Islet precursor cell (in vitro differentiated cells): ENCODE measurements around the gene BTBD9.
"Not testable (repeated sequence)": the region's sequence is repeated elsewhere in the genome, so short reads cannot be mapped to it uniquely, and the experiment has no call there.

Experiments
- DNase-seq: peaks from one replicate; pipeline ENCODE4 v3.0.0-alpha.2; 2018

Gene BTBD9

DNA sequence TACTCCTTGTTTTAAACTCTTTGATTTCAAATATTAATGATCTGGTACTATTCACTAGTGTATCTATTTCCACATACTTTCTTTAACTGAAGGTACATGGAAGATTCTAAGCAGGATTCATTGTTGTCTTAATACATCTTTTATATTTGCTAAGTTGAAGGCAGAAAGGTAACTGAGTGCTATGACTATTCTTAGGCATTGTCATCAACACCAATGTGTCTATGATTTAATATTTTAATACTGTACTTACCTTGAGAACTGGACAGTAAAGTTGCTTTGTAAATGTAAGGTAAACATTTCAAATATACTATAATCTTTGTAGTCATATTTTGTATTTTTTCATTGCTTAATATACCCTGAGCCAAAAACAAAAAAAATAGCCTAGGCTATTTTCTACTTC, 8.9 kb upstream of the BTBD9 start:
- no peak for DNase-seq

DNA sequence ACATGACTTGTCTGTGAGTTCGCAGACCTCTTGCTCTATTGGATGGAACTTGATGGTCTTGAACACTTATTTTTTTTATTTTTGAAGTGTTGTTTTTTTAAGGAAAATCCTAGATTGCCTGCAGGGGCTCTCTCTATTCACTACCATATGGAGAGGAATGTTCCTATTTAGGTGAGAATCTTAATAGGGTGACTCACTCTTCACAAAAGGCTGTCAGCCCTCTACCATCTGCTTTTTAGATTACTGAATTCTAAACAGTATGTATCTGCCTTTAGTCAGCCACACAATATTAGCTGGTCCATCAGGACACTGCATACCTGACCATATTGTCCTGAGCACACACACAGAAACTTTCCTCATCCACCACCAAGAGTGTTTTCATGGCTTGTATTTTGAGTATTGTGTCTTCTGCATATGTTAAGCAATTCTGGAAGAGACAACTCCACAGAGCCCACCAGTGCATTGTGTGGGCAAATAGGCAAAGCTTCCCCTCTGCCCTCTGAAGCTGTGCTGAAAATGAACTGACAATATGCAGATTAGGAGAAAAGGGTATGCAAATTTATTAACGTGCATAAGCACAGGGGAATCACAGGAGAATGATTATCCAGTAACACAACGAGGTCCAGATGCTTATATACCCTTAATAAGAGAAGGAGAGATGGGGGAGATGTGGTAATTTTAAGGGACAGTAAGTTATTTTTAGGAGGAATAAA, 6.6 kb upstream of the BTBD9 start:
- no peak for DNase-seq

DNA sequence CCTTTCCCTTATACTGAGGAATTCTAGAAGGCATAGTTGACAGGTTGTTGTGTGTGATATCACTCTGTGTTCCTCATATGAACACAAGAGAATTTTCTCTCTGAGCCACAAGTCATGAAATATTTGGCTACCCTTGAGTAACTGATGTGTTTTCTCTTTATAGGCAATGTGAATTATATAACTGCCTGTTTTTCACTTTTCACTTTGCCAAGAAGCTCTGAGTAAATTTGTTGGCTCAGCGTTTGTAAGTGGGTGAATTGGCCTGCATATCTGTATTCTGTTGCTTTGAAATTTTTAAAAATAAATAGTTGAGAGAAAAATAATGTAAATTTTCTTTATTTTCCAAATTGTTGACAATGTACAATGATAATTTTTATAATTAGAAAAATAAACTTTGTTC, 5.2 kb upstream of the BTBD9 start:
- DNase-seq: no peak

DNA sequence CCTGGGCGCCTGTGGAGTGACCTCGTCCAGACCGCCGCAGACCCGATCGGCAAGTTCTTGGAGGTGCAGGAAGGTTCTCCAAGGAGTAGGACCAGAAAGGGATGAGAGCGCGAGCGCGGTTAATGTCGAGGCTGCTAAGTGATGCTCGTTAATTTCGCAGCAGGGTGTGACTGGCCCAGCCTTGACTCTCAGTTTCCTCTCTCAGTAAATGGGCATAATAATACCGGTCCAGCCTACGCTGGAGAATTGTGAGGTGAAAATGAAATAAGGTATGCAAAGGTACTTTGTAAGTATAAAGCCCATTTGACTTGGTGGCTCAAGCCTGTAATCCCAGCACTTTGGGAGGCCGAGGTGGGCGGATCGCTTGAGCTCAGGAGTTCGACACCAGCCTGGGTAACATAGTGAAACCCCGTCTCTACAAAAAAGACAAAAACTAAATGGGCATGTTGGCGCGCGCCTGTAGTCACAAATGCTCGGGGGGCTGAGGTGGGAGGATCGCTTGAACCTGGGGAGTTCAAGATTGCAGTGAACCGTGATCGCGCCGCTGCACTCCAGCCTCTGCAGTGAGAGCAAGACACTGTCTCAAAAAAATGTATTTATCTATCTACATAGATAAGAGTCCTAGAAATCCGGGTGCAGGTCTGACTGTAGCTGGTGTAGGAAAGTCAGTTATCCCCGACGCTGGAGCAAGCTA, 634 bp upstream of the BTBD9 start:
- no peak for DNase-seq

DNA sequence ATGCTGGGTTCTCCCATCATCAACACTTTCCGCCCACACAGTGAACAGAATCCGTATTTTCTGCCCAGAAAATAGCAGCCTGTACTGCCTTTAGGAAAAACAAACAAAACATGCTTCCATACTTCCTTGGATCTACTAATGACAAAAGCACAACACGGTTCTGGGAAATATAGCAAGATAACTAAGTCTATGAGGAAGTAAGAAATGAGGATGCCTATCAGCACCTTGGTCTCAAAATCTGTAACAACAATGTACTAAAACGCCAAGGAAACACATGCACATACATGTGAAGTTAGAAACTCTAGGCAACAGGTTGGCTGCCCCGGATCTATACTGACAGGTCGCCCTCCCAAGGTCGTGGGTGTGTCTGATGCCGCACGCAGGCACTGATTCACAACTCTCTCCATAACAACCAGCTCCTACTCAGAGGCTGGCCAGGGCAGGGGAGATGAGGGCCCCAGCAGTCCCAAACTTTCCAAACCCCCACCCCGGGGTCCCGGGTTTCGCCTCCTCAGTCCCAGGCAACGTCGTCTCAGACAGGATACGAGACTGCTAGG, 710 bp downstream of the BTBD9 start:
- DNase-seq: peak; percentile 78

DNA sequence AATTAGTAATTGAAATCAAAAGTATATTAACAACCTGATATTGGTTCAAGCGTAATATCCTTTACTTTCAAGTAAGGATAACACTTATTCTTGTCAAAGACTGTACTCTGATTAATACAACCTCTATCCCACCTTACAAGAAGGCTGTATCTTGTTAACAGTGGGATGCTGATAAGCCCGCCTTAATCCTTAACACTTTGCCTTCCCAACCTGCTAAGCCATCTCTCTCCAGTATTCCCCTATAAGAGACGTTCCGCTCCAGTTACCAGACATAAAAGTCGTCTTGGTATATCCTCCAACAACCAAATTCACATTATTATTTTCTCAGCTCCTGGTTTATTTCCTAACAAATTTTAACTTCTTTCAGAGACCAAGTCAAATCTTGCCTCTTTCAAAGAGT, 2.0 kb downstream of the BTBD9 start:
- DNase-seq: no peak

DNA sequence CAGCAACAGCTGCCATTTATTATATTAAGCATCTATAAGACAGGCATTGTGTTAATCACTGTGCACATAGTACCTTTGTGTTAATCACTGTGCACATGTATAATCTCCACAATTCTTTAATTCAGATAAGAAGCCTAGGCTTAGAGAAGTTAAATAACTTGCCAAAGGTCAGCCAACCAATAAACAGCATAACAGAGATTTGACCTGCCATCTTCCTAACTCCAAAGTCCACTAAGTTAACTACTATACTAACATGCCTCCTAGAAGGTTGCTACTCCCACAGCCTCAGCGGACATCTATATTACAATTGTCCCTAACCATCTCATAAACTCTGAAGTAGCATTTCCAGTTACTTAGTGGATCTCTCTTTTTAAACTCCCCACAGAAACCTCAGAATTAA, 3.7 kb downstream of the BTBD9 start:
- no peak for DNase-seq

DNA sequence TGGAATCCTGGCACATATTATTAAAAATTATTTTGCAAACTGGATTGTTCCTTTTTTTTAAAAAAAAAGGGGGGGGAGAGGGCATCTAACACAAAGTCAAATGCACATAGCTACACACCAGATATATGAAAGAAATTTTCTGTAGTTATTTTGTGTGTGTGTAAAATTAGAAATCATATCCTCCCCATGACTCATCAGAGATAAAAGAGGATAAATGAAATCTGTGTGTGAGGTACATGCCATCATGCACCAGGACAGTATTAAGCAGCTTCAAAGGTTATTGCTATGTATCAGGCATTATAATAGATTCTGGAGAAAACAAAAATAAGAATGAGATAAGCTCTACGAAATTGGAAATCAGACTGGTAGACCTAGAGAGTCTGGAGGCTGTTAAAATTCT, 5.2 kb downstream of the BTBD9 start:
- DNase-seq: no peak

DNA sequence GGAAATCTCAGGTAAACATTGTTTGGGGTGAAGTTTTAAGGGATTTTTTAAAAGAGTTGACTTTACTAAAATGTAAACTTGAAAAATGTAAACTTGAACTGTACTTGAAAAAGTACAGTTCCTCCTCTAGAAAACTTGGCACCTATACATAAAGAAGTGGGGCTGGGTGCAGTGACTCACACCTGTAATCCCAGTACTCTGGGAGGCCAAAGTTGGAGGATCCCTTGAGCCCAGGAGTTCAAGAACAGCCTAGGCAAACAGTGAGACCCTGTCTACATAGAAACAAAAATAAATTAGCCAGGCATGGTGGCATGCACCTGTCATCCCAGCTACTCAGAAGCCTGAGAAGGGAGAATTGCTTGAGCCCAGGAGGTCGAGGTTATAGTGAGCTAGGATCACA, 7.2 kb downstream of the BTBD9 start:
- no peak for DNase-seq

DNA sequence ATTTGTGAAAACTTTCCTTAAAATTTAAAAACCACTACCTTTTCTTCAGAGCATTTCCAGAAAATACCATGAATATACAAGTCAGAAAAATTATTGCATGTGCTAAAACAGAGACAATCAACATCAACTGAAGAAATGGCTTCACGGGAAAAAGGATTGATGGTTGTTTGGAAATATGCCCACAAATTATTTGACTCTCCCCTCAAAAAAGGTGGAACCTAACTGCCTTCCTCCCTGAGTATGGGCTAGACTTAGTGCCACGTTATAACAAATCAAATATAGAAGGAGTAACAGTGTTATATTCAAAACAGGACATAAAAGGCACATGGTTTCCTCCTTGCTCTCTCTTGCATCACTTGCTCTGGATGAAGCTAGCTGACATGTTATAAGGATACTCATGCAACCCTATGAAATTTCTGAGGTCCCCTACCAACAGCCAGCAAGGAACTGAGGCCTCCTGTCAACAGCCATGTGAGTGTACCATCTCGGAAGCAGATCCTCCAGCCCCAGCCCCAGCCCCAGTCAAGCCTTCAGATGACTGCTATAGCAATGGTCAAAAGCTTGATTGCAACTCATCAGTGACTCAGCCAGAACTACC, 8.4 kb downstream of the BTBD9 start:
- no peak for DNase-seq

DNA sequence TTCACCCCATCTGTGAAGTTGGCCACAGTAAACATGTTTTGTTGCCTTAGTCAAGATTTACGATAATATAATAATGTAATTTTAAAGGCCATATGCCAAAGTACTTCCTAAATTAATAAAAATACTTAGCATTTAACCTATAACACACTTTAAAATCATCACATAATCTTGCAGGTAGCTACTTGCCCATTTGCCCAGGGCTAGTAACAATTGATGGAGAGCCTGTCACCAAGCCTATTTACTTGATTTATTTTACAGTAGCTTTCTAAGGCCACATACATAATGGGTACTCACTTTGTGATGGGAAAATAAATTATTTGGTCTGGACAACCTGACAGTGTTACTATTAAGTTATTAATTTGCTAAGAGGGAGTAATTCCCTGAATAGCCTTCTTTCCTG, 14.5 kb downstream of the BTBD9 start:
- no peak for DNase-seq

DNA sequence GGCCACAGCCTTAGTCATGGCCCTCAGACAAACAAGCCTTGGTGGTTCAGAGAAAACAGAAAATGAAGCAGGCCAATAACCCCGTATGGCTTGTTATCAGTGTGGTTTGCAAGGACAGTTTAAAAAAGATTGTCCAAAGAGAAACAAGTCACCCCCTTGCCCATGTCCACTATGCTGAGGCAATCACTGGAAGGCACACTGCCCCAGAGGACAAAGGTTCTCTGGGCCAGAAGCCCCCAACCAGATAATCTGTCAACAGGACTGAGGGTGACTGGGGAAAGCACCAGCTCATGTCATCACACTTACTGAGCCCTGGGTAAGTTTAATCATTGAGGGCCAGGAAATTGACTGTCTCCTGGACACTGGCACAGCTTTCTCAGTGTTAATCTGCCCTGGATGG, 20.4 kb downstream of the BTBD9 start:
- not testable (repeated sequence) for DNase-seq

DNA sequence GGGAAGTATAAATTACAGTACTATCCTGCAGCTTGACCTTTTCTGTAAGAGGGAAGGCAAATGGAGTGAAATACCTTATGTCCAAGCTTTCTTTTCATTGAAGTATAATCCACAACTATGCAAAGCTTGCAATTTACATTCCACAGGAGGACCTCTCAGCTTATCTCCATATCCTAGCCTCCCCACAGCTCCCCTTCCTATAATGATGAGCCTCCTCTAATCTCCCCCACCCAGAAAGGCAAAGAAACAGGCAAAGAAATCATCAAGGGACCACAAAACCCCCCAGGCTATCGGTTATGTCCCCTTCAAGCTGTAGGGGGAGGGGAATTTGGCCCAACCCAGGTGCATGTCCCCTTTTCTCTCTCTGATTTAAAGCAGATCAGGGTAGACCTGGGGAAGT, 21.4 kb downstream of the BTBD9 start:
- not testable (repeated sequence) for DNase-seq

DNA sequence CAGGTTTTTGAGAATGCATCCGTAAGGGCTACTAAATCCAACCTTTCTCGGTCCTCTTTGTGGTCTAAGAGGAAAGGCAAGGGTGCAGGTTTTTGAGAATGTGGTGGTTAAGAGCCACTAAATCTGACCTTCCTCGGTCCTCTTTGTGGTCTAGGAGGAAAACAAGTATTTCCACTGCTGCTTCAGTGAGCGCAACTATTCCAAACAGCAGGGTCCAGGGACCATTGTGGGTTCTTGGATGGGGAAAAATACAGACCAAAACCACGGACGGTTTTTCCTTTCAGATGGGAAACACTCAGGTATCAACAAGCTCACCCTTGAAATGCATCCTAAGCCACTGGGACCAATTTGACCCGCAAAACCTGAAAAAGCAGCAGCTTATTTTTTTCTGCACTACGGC, 21.9 kb downstream of the BTBD9 start:
- no peak for DNase-seq

DNA sequence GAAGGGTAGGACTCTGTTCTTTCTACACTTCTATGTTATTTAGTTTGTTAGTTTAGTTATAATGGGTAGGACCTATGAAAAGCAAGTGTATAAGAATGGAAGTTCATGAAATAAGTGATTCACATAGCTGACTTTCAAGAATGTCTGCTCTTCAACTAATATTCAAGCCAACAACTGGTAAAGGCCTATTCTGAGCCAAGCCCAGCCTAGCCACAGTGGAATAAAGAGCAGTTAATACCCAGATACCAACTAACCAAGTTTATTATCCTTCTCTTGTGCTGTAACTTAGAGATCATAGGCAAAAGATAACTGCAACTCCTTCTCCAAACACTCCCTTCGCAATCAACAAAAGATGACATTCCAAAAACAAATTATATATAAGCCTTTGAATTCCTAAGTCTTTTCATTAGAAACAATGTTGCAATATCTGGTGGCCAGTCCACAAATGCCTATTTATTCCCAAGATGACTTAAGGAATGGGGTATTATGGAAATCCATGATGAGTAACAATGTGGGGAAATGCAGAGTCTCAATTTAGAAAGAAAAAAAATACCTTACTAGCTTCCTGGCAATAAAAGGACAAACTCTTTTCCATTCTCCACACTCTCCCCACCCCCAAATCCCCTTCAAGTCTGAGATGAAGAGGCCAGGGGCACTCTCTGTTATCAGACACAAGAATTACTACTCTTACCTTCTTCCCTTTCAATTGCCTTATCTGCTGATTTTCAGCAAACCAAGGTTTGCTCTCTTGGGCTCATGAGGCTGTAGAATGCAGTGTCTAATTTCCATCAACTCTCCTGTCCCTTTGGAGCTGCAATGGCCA, 27.4 kb downstream of the BTBD9 start:
- no peak for DNase-seq

DNA sequence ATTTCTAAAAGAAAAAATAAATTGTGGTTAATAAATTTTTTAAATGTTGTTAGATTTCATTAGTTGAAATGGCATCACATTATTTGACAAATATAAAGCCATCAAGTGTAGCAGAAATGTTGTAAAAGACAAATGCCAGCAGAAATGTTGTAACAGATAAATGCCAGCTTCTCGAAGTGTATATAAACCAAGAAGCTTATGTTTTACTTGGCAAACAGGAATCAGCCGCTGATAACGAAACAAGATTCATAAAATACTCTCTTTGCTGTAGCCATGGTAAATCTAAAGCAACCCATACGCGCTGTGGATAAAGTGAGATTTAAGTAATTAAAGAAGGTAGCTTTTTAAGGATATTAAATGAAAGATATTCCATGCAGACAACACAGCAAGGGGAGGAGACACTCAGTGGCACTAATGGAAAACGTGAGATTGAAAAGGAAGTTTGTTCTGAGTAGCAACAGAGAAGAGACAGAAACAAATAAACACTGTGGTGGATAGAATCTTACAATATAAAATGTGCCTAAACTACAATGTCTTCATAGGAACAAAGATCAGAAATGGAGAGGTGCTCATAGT, 29.6 kb downstream of the BTBD9 start:
- DNase-seq: no peak

DNA sequence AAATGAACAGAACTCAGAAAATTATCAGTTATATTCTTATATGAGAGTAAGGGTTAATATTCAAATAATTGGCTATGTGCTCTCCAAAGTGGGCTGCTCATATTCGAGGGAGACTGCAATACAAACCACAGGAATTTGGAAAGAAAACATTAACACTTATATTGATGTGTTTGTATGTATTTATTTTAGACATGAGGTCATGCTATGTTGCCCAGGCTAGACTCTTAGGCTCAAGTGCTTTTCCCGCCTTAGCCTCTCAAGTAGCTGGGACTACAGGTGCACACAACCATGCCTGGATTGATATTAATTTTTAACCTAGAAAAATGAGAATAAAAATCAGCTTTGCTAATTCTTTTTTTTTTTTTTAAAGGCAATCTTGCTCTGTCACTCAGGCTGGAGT, 35.0 kb downstream of the BTBD9 start:
- no peak for DNase-seq

DNA sequence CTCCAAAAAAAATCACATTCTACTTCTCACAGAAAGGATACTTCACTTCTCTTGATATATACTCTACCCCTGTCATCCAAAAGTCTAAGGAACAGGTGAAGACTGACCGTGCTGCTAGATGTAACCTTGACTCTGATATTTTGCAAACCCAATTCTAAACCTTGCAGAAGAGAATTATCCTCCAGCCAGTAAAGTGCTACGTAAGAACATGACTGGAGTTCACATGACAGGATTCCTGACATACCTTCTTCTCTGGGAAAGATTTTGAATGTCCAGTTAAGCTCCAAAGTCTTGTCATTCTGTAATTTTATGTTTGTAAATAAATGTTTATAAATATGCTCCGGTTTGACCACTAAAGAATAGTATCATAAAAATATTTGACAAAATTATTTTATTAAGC, 35.8 kb downstream of the BTBD9 start:
- no peak for DNase-seq

DNA sequence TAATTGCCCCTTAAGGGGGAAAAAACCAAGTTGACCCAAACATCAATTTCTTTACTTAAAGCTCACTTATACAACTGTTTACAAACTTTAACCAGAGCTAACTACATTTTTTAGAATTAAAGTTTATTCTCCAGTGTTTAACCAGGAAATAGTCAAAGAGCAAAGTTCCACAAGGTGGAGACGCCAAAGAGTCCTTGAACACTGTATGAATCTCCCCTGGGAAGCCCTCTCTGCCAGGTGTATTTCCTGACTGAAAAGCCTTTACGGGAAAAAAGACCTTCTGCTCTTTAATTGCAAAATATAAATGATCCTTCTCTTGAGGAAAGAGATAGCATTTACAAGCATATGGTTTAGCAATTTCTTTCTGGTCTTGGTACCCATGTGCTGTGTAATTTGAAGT, 36.2 kb downstream of the BTBD9 start:
- no peak for DNase-seq

DNA sequence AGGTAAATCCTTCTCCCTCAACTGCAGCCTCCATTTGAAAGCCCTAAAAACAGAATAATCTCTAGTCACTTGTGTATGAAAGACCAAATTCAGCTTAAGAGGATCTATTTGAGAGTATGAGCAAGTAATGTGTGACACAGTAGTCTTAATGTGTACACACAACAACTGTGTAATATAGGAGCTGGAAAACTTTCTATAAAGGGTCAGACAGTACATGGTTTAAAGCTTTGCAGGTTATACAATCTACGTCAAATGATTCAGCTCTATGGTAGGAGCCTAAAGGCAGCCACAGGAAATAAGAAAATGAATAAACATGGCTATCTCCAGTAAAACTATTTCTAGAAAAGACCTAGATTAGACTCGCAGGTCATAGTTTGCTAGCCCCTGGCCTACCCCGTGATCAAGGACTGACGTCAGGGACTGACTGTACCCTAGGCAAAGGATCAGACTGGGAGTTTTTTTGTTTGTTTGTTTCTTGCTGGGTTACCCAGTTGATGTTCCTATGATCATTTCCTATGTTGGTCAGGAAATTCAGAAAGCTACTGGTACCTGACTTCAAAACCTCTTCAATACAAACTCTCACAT, 39.7 kb downstream of the BTBD9 start:
- no peak for DNase-seq

DNA sequence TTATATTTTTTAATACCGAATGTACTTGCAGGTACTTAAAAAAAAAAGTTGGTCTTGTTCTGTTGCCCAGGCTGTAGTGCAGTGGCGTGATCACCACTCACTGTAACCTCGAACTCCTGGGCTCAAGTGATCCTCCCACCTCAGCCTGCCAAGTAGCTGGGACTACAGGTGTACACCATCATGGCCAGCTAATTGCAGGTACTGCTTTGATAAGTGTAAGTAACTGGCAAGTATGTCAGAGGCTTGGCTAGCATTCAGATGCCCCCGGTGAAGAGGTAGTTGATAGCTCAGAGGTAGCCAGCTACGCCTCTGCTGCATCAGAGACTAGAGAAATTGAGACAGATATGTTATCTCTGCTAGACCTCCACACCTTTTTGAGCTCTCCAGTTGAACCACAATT, 40.5 kb downstream of the BTBD9 start:
- no peak for DNase-seq

DNA sequence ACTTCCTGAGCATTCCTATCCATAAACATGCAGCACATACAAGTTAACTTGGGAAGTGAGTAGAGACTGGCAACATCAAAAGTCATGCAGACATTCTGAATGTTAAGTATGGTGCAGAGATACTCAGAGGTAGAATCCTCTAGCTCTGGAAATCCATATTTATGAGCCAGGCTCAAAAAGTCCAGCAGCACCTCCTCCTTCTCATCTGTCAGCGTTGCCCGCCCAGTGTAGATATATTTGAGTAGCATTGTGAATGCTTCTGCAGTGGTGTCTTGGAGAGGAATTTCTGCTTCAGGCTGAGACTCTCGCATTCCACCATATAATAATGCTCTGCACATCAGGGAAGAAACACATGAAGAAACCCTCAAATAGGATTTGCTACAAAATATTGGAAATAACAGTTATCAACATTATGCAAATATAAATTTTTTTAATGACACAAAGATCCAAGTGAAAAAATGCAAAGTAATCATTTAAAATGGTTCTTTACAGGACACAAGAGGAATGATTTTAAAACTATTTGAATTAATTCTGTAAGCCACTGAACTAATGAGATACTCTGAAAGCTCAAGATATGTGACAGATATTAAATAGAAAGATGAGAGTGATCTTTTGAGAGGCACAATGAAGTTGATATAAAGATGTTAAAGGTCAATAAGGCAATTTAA, 45.6 kb downstream of the BTBD9 start:
- no peak for DNase-seq
